ENCODE measurements around the gene SLC24A3.

DNA sequence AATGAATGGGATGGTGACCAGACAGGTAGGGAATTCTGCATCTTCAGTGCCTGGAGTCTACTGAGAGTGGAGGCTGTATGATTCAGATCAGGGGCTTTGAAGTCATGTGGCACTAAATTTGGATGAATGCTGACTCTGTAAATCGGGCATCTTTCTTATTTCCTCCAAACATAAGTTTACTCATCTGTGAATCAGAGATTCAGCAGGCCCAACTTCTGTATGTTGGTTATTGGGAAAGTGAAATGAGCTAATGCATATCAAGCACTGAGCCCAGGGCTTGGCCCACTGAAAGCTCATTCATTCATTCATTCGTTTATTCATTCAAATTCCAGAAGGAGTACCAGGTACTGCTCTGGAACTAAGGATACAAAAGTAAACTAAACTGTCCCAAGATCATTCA, 353.3 kb downstream of the SLC24A3 start:
- TF ChIP-seq, protein P1, sequence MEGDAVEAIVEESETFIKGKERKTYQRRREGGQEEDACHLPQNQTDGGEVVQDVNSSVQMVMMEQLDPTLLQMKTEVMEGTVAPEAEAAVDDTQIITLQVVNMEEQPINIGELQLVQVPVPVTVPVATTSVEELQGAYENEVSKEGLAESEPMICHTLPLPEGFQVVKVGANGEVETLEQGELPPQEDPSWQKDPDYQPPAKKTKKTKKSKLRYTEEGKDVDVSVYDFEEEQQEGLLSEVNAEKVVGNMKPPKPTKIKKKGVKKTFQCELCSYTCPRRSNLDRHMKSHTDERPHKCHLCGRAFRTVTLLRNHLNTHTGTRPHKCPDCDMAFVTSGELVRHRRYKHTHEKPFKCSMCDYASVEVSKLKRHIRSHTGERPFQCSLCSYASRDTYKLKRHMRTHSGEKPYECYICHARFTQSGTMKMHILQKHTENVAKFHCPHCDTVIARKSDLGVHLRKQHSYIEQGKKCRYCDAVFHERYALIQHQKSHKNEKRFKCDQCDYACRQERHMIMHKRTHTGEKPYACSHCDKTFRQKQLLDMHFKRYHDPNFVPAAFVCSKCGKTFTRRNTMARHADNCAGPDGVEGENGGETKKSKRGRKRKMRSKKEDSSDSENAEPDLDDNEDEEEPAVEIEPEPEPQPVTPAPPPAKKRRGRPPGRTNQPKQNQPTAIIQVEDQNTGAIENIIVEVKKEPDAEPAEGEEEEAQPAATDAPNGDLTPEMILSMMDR (IDR thresholded peaks at IDR 0.05): no peak
- no peak for TF ChIP-seq POLR2AphosphoS5 (IDR thresholded peaks at IDR 0.05; ENCODE audit: low read depth, low read length)
- TF ChIP-seq, protein P2, sequence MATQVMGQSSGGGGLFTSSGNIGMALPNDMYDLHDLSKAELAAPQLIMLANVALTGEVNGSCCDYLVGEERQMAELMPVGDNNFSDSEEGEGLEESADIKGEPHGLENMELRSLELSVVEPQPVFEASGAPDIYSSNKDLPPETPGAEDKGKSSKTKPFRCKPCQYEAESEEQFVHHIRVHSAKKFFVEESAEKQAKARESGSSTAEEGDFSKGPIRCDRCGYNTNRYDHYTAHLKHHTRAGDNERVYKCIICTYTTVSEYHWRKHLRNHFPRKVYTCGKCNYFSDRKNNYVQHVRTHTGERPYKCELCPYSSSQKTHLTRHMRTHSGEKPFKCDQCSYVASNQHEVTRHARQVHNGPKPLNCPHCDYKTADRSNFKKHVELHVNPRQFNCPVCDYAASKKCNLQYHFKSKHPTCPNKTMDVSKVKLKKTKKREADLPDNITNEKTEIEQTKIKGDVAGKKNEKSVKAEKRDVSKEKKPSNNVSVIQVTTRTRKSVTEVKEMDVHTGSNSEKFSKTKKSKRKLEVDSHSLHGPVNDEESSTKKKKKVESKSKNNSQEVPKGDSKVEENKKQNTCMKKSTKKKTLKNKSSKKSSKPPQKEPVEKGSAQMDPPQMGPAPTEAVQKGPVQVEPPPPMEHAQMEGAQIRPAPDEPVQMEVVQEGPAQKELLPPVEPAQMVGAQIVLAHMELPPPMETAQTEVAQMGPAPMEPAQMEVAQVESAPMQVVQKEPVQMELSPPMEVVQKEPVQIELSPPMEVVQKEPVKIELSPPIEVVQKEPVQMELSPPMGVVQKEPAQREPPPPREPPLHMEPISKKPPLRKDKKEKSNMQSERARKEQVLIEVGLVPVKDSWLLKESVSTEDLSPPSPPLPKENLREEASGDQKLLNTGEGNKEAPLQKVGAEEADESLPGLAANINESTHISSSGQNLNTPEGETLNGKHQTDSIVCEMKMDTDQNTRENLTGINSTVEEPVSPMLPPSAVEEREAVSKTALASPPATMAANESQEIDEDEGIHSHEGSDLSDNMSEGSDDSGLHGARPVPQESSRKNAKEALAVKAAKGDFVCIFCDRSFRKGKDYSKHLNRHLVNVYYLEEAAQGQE (IDR thresholded peaks at IDR 0.05; ENCODE audit: insufficient read depth in 1 of 2, low read depth in 2 of 2, low read length in 1 of 2): no peak

All from Panc1 (cell line).